GM18526 (cell line): ENCODE data around the gene FIS1.

Experiments
- POLR2A ChIP-seq: IDR thresholded peaks from 3 replicates; pipeline ENCODE4 v1.6.1; 2011; ENCODE audit not compliant: insufficient read length; ENCODE audit errors: extremely low read depth

FIS1 gene

DNA sequence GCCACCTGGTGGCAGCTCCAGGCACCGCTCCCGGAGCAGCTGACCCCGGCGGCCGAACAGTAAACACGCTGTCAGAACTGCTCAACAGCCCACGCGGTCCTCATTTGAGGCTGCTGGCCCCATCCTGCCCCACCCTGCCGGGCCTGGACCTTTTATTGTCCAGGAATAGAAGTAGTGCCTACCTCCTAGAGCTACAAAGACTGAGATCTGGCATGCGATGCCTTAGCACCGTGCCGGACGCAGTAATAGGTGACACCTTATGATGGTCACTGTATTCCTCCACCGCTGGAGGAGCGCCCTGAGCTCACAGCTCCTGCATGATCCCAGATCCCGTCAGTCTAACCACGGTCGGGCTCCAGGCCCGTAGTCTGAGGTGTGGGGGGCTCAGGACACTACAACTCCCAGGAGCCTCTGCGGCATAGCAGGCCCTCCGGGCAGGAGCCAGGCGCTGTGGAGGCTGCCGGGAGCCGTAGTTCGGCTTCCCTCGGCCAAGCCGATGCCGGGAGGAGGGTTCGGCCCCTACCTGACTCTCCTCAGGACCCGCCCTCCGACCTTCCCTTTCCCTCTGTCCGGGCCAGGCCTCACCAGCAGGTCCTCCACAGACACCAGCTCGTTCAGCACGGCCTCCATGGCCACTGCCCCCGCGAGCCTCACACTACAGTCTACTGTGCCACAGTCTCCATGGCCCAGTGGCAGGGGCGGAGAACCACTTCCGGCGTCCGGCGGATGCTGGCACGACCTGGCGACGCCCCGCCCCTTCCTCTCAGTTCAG lies at the start of gene FIS1:
Gene FIS1 (minus strand): TSS at position 707 of the 772 bp plus-strand sequence. CDS start 77 bp downstream, at position 630.
- TF ChIP-seq POLR2A, result peak; percentile 82

DNA sequence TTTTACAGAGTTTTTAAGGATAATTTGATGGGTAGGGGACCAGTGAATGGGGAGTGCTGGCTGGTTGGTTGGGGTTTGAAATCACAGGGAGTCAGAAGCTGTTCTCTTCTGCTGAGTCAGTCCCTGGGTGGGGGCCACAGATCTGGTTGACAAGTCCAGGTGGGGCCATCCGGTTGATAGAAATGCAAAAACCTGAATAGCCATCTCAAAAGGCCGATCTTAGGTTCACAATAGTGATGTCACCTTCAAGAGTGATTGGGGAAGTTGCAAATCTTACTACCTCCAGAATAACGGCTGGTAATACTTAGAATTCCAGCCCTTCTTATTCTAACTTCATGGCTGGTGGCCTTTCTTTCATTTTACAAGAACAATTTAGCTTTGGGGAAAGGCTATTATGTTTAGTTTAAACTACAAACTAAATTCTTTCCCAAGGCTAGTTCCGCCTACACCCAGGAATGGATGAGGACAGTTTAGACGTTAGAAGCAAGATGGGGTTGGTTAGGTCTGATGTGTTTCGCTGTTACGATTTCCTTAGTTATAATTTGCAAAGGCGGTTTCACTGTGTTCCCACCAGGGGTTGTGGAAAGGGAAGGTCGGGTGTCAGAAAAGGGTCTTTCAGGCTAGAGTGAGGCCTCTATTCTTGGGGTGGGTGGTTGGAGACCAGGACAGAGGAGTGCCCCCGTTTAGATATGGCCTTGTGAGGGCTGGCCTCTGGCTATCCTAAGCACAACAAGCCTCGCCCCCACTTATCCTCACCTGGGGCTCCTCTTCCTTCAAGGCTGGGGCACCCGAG lies 49.4 kb upstream of the FIS1 start:
- TF ChIP-seq POLR2A, result no peak

DNA sequence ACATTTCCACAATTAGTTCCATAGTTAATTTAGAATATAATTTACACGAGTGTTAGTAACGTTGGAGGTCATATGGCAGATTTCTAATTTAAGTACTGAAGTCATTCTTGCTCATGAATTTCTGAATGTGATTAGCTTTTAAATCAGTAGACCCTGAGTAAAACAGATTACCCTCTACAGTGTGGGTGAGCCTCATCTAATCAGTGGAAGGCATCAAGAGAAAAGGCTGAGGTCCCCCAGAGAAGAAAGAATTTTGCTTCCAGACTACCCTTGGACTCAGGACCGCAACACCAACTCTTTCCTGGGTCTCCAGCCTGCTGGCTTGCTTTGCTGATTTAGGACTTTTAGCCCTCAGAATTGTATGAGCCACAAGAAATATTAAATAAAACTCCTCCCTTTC lies 43.6 kb upstream of the FIS1 start:
- TF ChIP-seq POLR2A, result no peak

DNA sequence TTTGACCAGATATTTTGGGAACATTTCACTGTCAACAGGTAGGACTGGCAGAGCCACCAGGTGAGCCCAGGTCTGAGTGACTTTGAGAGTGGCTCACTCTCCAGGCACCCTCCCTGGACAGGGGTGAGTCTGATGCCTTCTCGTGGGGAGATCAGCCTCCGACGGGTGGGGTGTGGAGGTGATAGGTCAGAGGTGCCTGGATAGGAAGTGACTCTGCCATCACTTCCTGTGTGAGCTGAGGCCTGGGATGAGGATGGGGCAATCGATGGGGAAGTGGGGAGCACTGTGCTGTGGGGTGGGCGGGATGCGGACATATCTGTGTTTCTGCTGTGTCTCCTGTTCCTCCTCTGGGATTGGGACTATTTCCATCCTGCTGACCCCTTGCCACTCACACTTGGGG lies 42.2 kb upstream of the FIS1 start:
- TF ChIP-seq POLR2A, result no peak

DNA sequence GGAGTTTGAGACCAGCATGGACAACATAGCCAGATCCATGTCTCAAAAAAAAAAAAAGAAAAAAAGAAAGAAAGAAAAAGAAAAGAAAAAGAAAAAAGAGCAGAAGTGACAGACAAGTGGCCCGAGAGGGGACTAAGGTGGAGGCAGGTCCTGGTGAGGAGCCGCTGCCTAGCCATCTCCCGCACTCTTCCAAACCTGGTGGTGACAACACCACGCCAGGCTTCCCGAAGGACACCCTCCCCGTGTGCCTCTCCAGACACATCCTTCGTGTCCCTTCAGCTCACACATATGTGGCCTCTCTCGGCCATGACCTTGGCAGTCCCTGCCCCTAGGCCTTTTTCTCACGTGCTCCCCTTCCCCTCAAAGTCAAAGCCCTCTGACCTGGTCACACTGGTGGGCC lies 40.3 kb upstream of the FIS1 start:
- no peak for TF ChIP-seq POLR2A

DNA sequence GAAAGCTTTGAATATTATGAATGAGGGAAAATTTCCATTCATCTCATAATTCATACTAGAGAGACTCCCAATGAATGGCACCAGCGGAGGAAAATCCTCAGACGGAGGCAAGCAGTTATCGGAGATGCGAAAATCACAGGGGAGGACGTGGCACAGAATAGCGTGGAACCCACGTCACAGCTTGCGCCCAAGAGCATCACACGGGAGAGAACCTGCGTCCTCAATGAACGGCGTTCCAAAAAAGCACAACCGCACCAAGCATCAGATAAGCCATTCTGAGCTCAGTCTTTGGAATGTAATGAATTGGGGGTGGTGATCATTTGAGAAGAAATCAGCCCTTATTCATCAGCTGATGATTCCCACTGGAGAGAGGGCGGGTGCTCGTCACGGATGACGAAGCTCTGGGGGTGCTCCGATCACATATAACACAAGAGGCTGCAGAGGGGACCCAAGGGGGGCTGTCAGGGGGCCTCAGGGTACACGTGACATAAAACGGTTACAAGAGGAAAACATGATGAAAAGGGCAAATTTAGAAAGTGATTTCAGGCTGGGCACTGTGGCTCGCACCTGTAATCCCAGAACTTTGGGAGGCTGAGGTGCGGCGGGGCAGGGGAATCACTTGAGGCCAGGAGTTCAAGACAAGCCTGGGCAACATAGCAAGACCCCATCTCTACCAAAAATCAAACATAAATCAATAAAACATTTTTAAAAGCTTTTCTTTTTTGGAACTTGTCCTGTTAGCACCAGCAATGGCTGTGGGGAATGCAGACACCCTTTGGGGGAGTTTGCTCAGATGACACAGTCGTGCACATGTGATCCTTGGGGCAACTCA lies 33.8 kb upstream of the FIS1 start:
- no peak for TF ChIP-seq POLR2A

DNA sequence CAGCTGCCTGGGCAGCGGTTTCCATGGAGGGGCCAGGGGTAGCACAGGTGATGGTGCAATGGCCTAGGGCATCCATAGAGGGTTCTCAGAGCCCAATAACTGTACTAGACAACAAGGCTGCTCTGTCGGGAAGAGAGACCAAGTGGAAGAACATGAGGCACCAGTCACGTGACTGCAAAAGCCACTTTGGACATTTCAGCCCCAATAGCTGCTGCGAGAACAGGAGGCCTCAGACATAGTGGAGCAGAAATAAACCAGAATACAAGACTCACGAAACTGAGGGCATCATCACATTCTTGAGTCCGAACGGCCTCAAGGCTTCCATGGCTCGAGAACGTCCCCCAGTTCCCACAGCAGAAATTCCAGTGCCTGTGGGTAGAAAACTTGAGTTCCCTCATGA lies 32.3 kb upstream of the FIS1 start:
- no peak for TF ChIP-seq POLR2A

DNA sequence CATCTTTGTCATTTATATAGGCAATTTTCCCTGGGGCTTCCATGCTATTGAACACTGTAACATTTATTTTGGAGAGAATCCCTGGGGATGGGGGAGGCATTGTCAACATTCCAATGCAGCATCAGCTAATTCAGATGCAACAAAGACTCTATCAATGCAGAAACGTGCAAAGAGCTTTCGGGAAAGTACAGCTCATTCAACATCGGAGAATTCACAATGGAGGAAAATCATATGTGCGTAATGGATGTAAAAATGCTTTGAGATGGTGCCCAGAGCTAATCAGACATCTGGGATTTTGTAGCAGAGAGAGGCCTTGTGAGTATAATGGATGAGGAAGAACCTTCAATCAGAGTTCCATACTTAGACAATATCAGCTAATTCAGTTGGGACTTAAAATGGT lies 28.3 kb upstream of the FIS1 start:
- no peak for TF ChIP-seq POLR2A

DNA sequence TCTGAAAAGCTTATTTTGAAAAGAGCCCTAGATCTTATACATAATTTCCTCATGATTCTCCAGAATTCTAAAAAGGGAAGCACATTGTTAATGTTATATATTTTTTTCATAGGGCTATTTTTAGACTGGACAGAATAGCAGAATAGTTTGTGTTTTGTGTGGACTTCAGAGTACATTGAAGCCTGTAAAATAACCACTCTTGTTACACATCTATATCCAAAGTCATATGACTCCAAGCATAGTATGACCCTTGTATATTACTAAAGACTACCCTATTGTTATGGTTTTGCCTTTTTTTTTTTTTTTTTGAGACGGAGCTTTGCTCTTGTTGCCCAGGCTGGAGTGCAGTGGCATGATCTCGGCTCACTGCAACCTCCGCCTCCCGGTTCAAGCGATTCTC lies 26.1 kb upstream of the FIS1 start:
- no peak for TF ChIP-seq POLR2A

DNA sequence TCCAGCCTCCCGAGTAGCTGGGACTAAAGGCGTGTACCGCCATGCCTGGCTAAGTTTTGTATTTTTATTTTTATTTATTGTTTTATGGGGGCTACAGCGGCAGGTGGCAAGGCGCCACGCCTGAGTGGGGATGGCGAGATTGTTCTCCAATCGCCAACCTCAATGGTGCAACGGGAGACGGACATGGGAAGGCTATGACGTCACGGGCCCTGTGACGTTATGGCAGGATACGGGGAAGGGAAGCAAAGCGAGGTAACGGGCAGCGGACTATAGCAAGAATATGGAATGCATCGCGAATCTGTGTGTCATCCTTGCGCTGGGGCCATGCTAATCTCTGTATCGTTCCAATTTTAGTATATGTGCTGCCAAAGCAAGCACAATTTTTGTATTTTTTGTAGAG lies 24.8 kb upstream of the FIS1 start:
- TF ChIP-seq POLR2A, result no peak

DNA sequence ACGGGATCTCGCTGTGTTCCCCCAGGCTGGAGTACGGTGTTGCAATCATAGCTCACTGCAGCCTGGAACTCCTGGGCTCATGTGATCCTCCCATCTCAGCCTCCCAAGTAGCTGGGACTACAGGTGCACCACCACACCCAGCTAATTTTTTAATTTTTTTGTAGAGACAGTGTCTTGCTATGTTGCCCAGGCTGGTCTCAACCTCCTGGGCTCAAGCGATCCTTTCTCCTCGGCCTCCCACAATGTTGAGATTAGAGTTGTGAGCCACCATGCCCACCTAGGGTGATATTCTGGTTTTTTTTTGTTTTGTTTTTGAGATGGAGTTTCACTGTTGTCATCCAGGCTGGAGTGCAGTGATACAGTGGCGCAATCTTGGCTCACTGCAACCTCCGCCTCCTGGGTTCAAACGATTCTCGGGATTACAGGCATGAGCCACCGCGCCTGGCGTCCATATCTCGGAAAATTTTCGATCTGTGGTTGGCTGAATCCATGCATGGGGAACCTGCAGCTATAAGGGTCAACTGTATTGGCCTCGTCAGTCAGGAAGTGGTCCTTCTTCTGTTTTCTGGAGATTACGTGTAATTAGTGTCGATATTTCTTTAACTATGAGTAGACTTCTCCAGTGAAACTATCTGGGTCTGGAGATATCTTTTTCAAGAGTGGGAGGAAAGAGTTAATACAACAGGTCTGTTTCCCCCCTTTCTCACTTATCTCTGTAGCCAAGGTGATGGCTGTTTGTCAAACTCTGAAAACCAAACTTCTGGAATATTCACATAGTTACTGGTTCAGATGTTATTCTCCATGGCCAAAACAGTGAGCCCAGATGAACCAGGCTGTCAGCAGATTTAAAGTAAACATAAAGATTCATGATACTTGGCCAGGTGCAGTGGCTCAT lies 21.0 kb upstream of the FIS1 start:
- TF ChIP-seq POLR2A, result no peak

DNA sequence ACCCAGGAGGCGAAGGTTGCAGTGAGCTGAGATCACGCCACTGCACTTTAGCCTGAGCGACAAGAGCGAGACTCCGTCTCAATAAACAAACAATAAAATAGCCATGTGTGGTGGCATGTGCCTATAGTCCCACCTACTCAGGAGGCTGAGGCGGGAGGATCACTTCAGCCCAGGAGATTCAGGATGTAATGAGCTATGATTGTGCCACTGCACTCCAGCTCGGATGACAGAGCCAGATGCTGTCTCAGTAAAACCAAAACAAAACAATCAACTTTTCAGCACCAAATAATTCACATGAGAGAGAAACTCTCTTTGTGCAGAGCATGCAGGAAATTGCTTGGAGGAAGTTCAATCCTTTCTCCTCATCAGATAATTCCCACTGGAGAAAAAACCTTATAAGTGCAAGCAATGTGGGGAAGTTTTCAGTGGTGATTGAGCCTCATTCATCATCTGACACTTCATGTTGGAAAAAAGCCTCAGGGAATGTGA lies 13.4 kb upstream of the FIS1 start:
- TF ChIP-seq POLR2A, result no peak

DNA sequence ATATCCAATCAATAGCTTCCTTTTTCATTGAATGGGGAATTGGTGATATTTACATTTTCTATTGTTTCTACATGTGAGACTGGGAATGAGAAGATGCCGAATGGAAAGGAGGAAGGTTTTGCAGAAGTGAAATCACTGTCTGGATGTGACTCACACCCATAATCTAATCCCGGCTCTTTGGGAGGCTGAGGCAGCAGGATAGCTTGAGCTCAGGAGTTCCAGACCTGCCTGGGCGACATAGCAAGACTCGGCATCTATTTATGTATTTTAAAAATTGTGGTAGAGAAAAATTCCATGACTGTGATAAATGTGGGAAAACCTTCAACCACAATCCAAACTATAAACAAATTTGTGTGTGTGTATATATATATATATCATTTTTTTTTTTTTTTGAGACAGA lies 10.9 kb upstream of the FIS1 start:
- no peak for TF ChIP-seq POLR2A

DNA sequence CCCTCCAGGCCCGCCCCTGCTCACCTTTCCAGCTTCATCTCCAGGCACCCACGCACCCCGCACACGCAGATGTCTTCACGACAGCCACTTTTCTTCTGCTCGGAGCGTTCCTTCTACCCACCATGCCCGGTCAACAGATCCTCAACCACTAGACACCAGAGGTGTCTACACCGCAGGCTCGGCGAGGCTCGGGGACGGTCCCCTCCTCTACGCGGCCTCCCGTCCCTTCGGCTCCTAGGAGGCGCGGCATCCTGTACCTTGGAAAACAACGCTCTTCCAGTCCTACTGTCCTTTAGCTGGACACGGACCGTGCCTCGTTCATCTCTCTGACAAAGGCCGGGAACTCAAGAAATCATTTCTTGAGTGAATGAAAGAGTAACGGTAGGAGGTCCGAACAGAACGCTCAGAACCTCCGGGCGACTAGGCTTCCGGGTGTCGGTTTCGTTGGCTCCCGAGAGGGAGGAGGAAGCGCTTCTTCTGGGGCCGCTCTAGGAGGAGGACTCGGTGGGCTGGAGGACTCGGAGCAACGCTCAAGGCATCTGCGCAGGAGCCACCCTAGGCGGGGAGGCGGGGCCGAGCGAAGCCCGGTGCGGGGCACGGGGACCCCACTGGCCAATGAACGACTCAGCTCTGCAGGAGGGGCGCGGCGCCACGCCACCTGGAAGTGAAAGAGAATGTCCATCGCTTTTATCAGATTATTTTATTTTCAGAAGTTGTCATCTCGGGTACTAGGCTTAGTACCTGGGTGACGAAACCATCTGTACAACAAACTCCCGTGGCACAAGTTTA lies 7.2 kb upstream of the FIS1 start:
- peak; percentile 62 for TF ChIP-seq POLR2A
